Glomerular endothelial cell (primary cell): ENCODE results near the gene DNAJC17. TPM values are rescaled to one million over a fixed set of nuclear protein-coding genes. Genes with fewer than 3 reads are reported as not detected.

Source experiments
- DNase-seq: peaks from one replicate; pipeline ENCODE4 v3.0.0-alpha.2; 2011; ENCODE audit warnings: low read depth, low spot score; ENCODE audit errors: extremely low read depth
- total RNA-seq: library from RNA; depleted of rRNA; stranded (reverse); fragments of >200 nt; gene quantifications from 2 replicates; pipeline ENCODE4 v1.2.3, GENCODE V29; 2015

Gene DNAJC17
- total RNA-seq, 1 donor from 2014 or later = 19.8 TPM

- no peak for DNase-seq
Measured at GRCh38 chr15:40768521-40769273, 38.6 kb downstream of the DNAJC17 start.

- no peak for DNase-seq
Measured at GRCh38 chr15:40767838-40768500, 39.3 kb downstream of the DNAJC17 start.

- no peak for DNase-seq
Measured at GRCh38 chr15:40766906-40767837, 40.1 kb downstream of the DNAJC17 start.

GRCh38 chr15:40766194-40766815 lies 41.0 kb downstream of the DNAJC17 start:
- DNase-seq = no peak

GRCh38 chr15:40764629-40765103 lies 42.6 kb downstream of the DNAJC17 start:
- no peak for DNase-seq

- DNase-seq = no peak
Measured at GRCh38 chr15:40763801-40764628, 43.3 kb downstream of the DNAJC17 start, which contains the start of gene GCHFR. GCHFR (plus strand) TSS chr15:40764068; CDS start chr15:40764181, 113 bp downstream.

GRCh38 chr15:40762919-40763800 lies 44.1 kb downstream of the DNAJC17 start:
- no peak for DNase-seq

- DNase-seq = no peak
Measured at GRCh38 chr15:40759961-40760360, 47.3 kb downstream of the DNAJC17 start.

GRCh38 chr15:40756938-40757337 lies 50.3 kb downstream of the DNAJC17 start:
- no peak for DNase-seq

GRCh38 chr15:40755812-40756208 lies 51.5 kb downstream of the DNAJC17 start:
- DNase-seq = no peak

- DNase-seq = no peak
Measured at GRCh38 chr15:40754883-40755811, 52.1 kb downstream of the DNAJC17 start, which contains the start of gene RMDN3. RMDN3 (minus strand) TSS chr15:40755254; CDS start chr15:40754783, 471 bp downstream.

- no peak for DNase-seq
Measured at GRCh38 chr15:40754574-40754882, 52.7 kb downstream of the DNAJC17 start.

GRCh38 chr15:40751745-40752144 lies 55.5 kb downstream of the DNAJC17 start:
- no peak for DNase-seq

- DNase-seq = no peak
Measured at GRCh38 chr15:40750885-40751284, 56.4 kb downstream of the DNAJC17 start.

- no peak for DNase-seq
Measured at GRCh38 chr15:40749151-40749630, 58.1 kb downstream of the DNAJC17 start.

- no peak for DNase-seq
Measured at GRCh38 chr15:40747685-40748631, 59.3 kb downstream of the DNAJC17 start.
